Osteoblast (primary cell): ENCODE results near the gene DMBT1. TPM values are rescaled to one million over a fixed set of nuclear protein-coding genes. Genes with fewer than 3 reads are reported as not detected.
"Not testable (repeated sequence)": the region's sequence is repeated elsewhere in the genome, so short reads cannot be mapped to it uniquely, and the experiment has no call there.

Experiments used
- DNase-seq: peaks from one replicate; pipeline ENCODE4 v3.0.0; 2011; ENCODE audit warnings: low spot score, mixed read lengths; ENCODE audit not compliant: insufficient read length; ENCODE audit errors: missing footprints
- H2AFZ ChIP-seq: 2 replicates; pipeline ENCODE4 v1.6.0; 2011; ENCODE audit warnings: mild to moderate bottlenecking, low read length
- H3K27ac ChIP-seq: 2 replicates; pipeline ENCODE4 v1.5.1; 2011; ENCODE audit warnings: mild to moderate bottlenecking, low read depth, low read length, moderate library complexity
- H3K27me3 ChIP-seq: 2 replicates; pipeline ENCODE4 v1.6.0; 2012; ENCODE audit warnings: mild to moderate bottlenecking, control low read depth, inconsistent platforms, low read length, moderate library complexity; ENCODE audit not compliant: insufficient read depth
- H3K36me3 ChIP-seq: 2 replicates; pipeline ENCODE4 v1.5.1; 2011; ENCODE audit warnings: mild to moderate bottlenecking, low read length, control low read depth, moderate library complexity; ENCODE audit not compliant: insufficient read depth
- H3K4me1 ChIP-seq: 2 replicates; pipeline ENCODE4 v1.5.1; 2011; ENCODE audit warnings: mild to moderate bottlenecking, low read length, control low read depth, moderate library complexity; ENCODE audit not compliant: insufficient read depth
- H3K4me2 ChIP-seq: 2 replicates; pipeline ENCODE4 v1.6.0; 2011; ENCODE audit warnings: mild to moderate bottlenecking, low read length; ENCODE audit not compliant: insufficient read depth
- H3K4me3 ChIP-seq: fragments of 200-600 bp; sonication (generic); 3 replicates; pipeline ENCODE4 v1.5.1; 2012; ENCODE audit warnings: mild to moderate bottlenecking, low read length, inconsistent platforms; ENCODE audit not compliant: insufficient read depth
- H3K79me2 ChIP-seq: 2 replicates; pipeline ENCODE4 v1.6.0; 2012; ENCODE audit warnings: mild to moderate bottlenecking, low read length, control low read depth, inconsistent platforms; ENCODE audit not compliant: insufficient read depth
- H3K9me3 ChIP-seq: 2 replicates; pipeline ENCODE4 v1.5.1; 2011; ENCODE audit warnings: low read depth, low read length, control low read depth
- H4K20me1 ChIP-seq: 2 replicates; pipeline ENCODE4 v1.6.0; 2012; ENCODE audit warnings: mild to moderate bottlenecking, low read length, control low read depth; ENCODE audit not compliant: insufficient read depth
- total RNA-seq: library from RNA; depleted of rRNA; stranded (reverse); fragments of >200 nt; gene quantifications from 2 replicates; pipeline ENCODE4 v1.2.3, GENCODE V29; 2012
- TF ChIP-seq, protein P1 (sequence below): IDR thresholded peaks from 2 replicates; pipeline ENCODE4 v1.5.1; 2011; ENCODE audit warnings: mild to moderate bottlenecking, low read depth, low read length, moderate library complexity; ENCODE audit errors: extremely low read depth

DMBT1 gene
- total RNA-seq, 1 donor, result under 0.01 TPM

DNA sequence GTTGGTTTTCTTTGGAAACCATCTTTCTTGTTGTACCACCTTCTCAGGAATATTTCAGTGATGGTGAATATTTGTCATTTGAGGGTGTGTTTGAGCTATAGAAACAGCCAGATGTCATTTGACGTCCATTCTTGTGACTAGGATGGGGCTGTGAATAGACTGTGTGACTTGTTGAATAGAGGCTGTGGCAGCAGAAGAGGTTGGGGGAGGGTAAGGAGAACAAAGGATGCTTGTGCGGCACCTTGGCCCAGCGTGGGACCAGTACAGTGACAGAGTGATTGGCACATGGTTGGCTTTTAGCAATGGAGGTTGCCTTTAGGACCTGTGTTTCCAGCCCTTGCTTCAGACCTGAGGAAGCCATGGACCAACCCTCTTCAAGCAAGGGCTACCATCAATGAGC lies 11.3 kb downstream of the DMBT1 start:
- TF ChIP-seq, protein P1, sequence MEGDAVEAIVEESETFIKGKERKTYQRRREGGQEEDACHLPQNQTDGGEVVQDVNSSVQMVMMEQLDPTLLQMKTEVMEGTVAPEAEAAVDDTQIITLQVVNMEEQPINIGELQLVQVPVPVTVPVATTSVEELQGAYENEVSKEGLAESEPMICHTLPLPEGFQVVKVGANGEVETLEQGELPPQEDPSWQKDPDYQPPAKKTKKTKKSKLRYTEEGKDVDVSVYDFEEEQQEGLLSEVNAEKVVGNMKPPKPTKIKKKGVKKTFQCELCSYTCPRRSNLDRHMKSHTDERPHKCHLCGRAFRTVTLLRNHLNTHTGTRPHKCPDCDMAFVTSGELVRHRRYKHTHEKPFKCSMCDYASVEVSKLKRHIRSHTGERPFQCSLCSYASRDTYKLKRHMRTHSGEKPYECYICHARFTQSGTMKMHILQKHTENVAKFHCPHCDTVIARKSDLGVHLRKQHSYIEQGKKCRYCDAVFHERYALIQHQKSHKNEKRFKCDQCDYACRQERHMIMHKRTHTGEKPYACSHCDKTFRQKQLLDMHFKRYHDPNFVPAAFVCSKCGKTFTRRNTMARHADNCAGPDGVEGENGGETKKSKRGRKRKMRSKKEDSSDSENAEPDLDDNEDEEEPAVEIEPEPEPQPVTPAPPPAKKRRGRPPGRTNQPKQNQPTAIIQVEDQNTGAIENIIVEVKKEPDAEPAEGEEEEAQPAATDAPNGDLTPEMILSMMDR, result no peak
- H3K36me3 ChIP-seq, result no peaks in the 10 kb centered on the region
- no peak overlapping the region for H3K4me3 ChIP-seq
- H3K4me1 ChIP-seq, result no peaks in the 10 kb centered on the region
- H4K20me1 ChIP-seq, result no peaks in the 10 kb centered on the region
- DNase-seq, result no peak
- H2AFZ ChIP-seq, result no peak overlapping the region
- no peaks in the 10 kb centered on the region for H3K9me3 ChIP-seq
- no peak overlapping the region for H3K27ac ChIP-seq
- peaks cover 8% of the 10 kb centered on the region for H3K27me3 ChIP-seq
- no peak overlapping the region for H3K4me2 ChIP-seq
- no peaks in the 10 kb centered on the region for H3K79me2 ChIP-seq

DNA sequence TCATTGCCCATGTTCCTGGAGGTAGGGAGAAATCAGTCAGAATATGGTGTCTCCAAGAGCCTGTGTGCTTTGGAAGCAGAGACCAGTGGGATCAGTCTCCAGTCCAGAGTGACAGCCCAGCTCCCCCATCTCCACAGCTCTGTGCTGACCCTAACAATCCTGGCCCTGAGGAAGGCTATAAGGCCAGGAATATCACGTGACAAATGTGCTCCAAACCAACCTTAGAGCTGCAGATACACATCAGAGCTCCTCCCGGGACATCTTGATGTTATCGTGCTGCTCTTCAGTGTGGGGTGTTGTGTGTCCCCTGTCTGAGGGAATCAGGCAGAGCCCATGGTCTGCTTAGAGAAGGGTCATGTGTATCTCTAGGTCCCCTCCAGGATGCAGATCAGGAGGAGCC lies 15.2 kb downstream of the DMBT1 start:
- Histone ChIP-seq H3K27me3 (peaks cover 12% of the 10 kb centered on the region), H3K4me3 (no peak overlapping the region), H4K20me1 (no peaks in the 10 kb centered on the region), H2AFZ (no peak overlapping the region), H3K27ac (no peak overlapping the region), H3K79me2 (no peaks in the 10 kb centered on the region), H3K9me3 (no peaks in the 10 kb centered on the region), H3K4me2 (no peak overlapping the region), H3K36me3 (no peaks in the 10 kb centered on the region), H3K4me1 (no peaks in the 10 kb centered on the region)
- no peak for DNase-seq
- TF ChIP-seq, protein P1, result no peak

DNA sequence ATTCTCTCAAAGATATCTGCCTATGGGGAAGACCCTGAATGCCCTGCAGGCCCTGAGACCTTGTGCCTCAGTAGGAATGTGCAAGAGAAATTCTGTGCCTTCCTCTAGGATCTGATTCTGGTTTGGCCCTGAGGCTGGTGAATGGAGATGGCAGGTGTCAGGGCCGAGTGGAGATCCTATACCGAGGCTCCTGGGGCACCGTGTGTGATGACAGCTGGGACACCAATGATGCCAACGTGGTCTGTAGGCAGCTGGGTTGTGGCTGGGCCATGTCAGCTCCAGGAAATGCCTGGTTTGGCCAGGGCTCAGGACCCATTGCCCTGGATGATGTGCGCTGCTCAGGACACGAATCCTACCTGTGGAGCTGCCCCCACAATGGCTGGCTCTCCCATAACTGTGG lies 15.7 kb downstream of the DMBT1 start:
- no peaks in the 10 kb centered on the region for H4K20me1 ChIP-seq
- H3K4me1 ChIP-seq, result no peaks in the 10 kb centered on the region
- H3K4me2 ChIP-seq, result no peak overlapping the region
- TF ChIP-seq, protein P1, result no peak
- no peaks in the 10 kb centered on the region for H3K36me3 ChIP-seq
- DNase-seq, result no peak
- H2AFZ ChIP-seq, result no peak overlapping the region
- H3K4me3 ChIP-seq, result no peak overlapping the region
- no peaks in the 10 kb centered on the region for H3K9me3 ChIP-seq
- H3K79me2 ChIP-seq, result no peaks in the 10 kb centered on the region
- peaks cover 12% of the 10 kb centered on the region for H3K27me3 ChIP-seq
- no peak overlapping the region for H3K27ac ChIP-seq

DNA sequence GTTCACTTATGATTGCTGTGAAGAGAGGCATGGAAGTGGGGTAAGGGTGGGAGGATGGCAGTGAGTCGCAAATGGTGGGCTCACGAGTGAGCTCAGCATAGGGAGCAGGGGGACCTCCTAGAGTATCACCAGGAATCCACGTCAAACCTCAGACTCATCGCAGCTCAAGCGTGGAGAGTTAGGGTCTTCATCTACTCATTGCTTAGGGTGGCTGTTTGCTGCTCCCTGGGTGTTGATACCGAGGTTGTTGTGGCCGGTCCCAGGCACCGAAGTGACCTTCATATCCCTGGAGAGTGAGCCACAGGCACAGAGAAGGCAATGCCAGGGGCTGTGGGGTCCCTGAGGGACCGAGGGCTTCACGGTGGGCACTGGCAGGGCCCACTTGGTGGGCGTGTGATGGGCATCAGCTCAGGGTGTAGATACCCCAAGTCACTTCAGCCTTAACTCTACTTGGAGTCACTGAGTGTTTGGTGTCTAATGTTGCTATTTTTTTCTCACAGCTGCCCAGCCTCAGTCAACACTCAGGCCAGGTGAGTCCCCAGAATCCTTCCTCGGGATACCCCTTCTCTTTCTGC lies 16.8 kb downstream of the DMBT1 start:
- Histone ChIP-seq H3K4me1 (no peaks in the 10 kb centered on the region), H3K36me3 (no peaks in the 10 kb centered on the region), H3K79me2 (no peaks in the 10 kb centered on the region), H3K27ac (no peak overlapping the region), H3K4me3 (no peak overlapping the region), H2AFZ (no peak overlapping the region), H4K20me1 (no peaks in the 10 kb centered on the region), H3K9me3 (no peaks in the 10 kb centered on the region), H3K27me3 (peaks cover 10% of the 10 kb centered on the region), H3K4me2 (no peak overlapping the region)
- DNase-seq, result no peak
- TF ChIP-seq, protein P1, result no peak

DNA sequence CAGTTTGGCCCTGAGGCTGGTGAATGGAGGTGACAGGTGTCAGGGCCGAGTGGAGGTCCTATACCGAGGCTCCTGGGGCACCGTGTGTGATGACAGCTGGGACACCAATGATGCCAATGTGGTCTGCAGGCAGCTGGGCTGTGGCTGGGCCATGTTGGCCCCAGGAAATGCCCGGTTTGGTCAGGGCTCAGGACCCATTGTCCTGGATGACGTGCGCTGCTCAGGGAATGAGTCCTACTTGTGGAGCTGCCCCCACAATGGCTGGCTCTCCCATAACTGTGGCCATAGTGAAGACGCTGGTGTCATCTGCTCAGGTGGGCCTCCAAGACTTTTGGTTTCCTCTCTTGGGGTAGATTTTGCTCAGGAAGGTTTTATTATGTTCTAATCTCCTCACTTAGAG lies 25.5 kb downstream of the DMBT1 start:
- not testable (repeated sequence) for H3K9me3 ChIP-seq, H3K27ac ChIP-seq, H3K4me2 ChIP-seq, H4K20me1 ChIP-seq, H3K4me1 ChIP-seq, H3K27me3 ChIP-seq, DNase-seq, H3K36me3 ChIP-seq, H3K4me3 ChIP-seq, H3K79me2 ChIP-seq, H2AFZ ChIP-seq
